Uterus (tissue), 4 donors: ENCODE data around the gene ABCG5. TPM values are rescaled to one million over a fixed set of nuclear protein-coding genes. Genes with fewer than 3 reads are reported as not detected.

Experiments used
- DNase-seq, 2 donors: peaks; one replicate each; pipeline ENCODE4 v3.0.0-alpha.2; 2019 to 2020
- H3K27ac ChIP-seq, 2 donors: fragments of 200-600 bp; sonication (generic); 1 replicate in 1 of 2; 2 replicates in 1 of 2; pipeline ENCODE4 v1.5.1; 2016 to 2018
- H3K27me3 ChIP-seq, 2 donors: fragments of 200-600 bp; sonication (generic); one replicate each; pipeline ENCODE4 v1.5.1; 2018 to 2019; ENCODE audit warnings: control low read depth in 1 of 2
- H3K36me3 ChIP-seq, 2 donors: fragments of 200-600 bp; sonication (generic); one replicate each; pipeline ENCODE4 v1.5.1; 2019; ENCODE audit warnings: control low read depth in 1 of 2
- H3K4me1 ChIP-seq, 2 donors: fragments of 200-600 bp; sonication (generic); one replicate each; pipeline ENCODE4 v1.5.1; 2018 to 2019; ENCODE audit warnings: control low read depth in 1 of 2
- H3K4me3 ChIP-seq, 2 donors: fragments of 200-600 bp; sonication (generic); 1 replicate in 1 of 2; 2 replicates in 1 of 2; pipeline ENCODE4 v1.5.1; 2018 to 2019; ENCODE audit warnings: mild to moderate bottlenecking in 1 of 2
- H3K9me3 ChIP-seq, 2 donors: fragments of 200-600 bp; sonication (generic); one replicate each; pipeline ENCODE4 v1.5.1; 2019; ENCODE audit warnings: control low read depth in 1 of 2
- CTCF ChIP-seq, 4 experiments: fragments of 200-600 bp in 2 of 4; fragments of 450-650 bp in 2 of 4; sonication (generic) in 2 of 4; IDR thresholded peaks; one replicate each; pipeline ENCODE4 v1.5.1; 2016 to 2019; ENCODE audit warnings: antibody characterized with exemption in 4 of 4, mild to moderate bottlenecking in 2 of 4, moderate library complexity in 1 of 4
- POLR2A ChIP-seq, 2 donors: fragments of 450-650 bp; IDR thresholded peaks; one replicate each; pipeline ENCODE4 v1.6.1; 2016; ENCODE audit warnings: antibody characterized with exemption in 2 of 2, mild to moderate bottlenecking in 1 of 2, moderate library complexity in 1 of 2
- intact Hi-C: fragments of 100-400 bp; cut with DNase I; formaldehyde crosslinking; loops from one replicate; pipeline ENCODE4 v1.15.1; 2023; ENCODE audit warnings: low total_unique reads
- small RNA-seq: library from RNA; depleted of rRNA; stranded (forward); fragments of <200 nt; gene quantifications from one replicate; pipeline ENCODE3, GENCODE V24; 2016
- total RNA-seq, 4 donors: library from RNA; depleted of rRNA in 3 of 4; stranded (reverse); fragments of >200 nt in 3 of 4; gene quantifications; one replicate each; pipeline versions ENCODE4 v1.1.0 to v1.2.4, GENCODE V29; 2014 to 2023
- donor health status: DM: yes; HTN: yes; CAD: no.

ABCG5 gene
- total RNA-seq, 4 donors from 2014 or later: not detected

- DNase-seq: no peak
- no peaks in the 10 kb centered on the region for H3K27me3 ChIP-seq
- H3K4me3 ChIP-seq: no peak overlapping the region
- H3K9me3 ChIP-seq: no peaks in the 10 kb centered on the region
- H3K27ac ChIP-seq: peak overlapping the region; percentile 79 to 92
- intact Hi-C loops: no loop called here
- TF ChIP-seq POLR2A (IDR thresholded peaks at IDR 0.05): no peak
- TF ChIP-seq CTCF (IDR thresholded peaks at IDR 0.05): no peak
- H3K36me3 ChIP-seq: no peaks in the 10 kb centered on the region
- H3K4me1 ChIP-seq: peaks cover 0 to 12% of the 10 kb centered on the region in 2 donors
Observed at GRCh38 chr2:43764086-43764705, 74.4 kb downstream of the ABCG5 start.

- DNase-seq: no peak
- TF ChIP-seq CTCF (IDR thresholded peaks at IDR 0.05): no peak
- H3K27me3 ChIP-seq: no peaks in the 10 kb centered on the region
- H3K9me3 ChIP-seq: no peaks in the 10 kb centered on the region
- intact Hi-C loops: no loop called here
- peak overlapping the region; percentile 79 to 92 for H3K27ac ChIP-seq
- peaks cover 0 to 12% of the 10 kb centered on the region in 2 donors for H3K4me1 ChIP-seq
- H3K36me3 ChIP-seq: no peaks in the 10 kb centered on the region
- no peak overlapping the region for H3K4me3 ChIP-seq
Observed at GRCh38 chr2:43763091-43763490, 75.5 kb downstream of the ABCG5 start.

Small RNA genes within 50 kb of the gene (small RNA-seq; reads per million reads assigned to genes)
- gene RN7SKP66: not detected

Other genes starting within 250 kb of the ABCG5 start
- gene THADA, start 242.8 kb downstream of the ABCG5 start, total RNA-seq: 10 to 100 TPM; 31.2 to 68.8 (median 54.9) TPM
- 100 to 1,000 TPM in 1 of 4 donors, 10 to 100 TPM in 3; 47.1 to 124 (median 74.8) TPM for gene PLEKHH2, start 201.6 kb downstream of the ABCG5 start, total RNA-seq
- 1 to 10 TPM in 3 of 4 donors, not detected in 1; 1.5 to 3.7 (median 3.7) TPM for gene C1GALT1C1L, start 162.4 kb downstream of the ABCG5 start, total RNA-seq
- 10 to 100 TPM; 27.0 to 83.8 (median 62.4) TPM for gene DYNC2LI1, start 64.8 kb downstream of the ABCG5 start, total RNA-seq
- under 1 TPM in 1 of 4 donors, not detected in 3; 0.09 TPM for gene ABCG8, start 132 bp upstream of the ABCG5 start, total RNA-seq
- 10 to 100 TPM; 39.7 to 99.1 (median 71.6) TPM for gene LRPPRC, start 157.2 kb upstream of the ABCG5 start, total RNA-seq